Myocyte (in vitro differentiated cells): ENCODE results near the gene TMTC1. TPM values are rescaled to one million over a fixed set of nuclear protein-coding genes. Genes with fewer than 3 reads are reported as not detected.
A peak's percentile ranks its signal among the peaks of the same experiment; 100 is the strongest.
"Not testable (repeated sequence)": the region's sequence is repeated elsewhere in the genome, so short reads cannot be mapped to it uniquely, and the experiment has no call there.

ENCODE experiments used
- DNase-seq: peaks from one replicate; pipeline ENCODE4 v3.0.0-alpha.2; 2012; ENCODE audit warnings: low read depth
- total RNA-seq: library from RNA; depleted of rRNA; stranded (reverse); fragments of >200 nt; gene quantifications from 2 replicates; pipeline ENCODE4 v1.2.3, GENCODE V29; 2014

Gene TMTC1
- total RNA-seq, 1 donor from 2014 or later = 159 TPM

GRCh38 chr12:29673346-29673745 lies 110.4 kb downstream of the TMTC1 start:
- no peak for DNase-seq

DNA sequence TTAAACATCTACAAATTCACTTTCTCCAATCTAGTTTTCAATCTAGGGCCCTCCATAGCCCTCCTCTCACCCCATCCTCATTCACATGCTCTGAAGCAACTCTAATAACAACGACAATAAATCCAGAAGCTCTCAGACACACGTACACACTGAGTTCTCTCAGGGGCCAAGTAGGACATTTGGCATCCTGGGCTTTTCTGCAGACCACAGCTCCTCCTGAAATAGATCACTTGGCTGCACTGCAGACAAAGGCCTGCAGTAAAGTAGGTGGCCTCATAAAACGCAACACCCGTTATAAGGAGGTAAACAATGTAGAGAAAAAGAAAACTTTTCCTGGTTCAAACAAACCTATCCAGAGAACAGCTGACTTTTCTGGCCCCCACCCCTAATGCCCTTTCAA lies 111.2 kb downstream of the TMTC1 start:
- DNase-seq = peak; percentile 66

- DNase-seq = no peak
These were observed 112.0 kb downstream of the TMTC1 start for GRCh38 chr12:29671742-29672141.

- no peak for DNase-seq
These were observed 116.7 kb downstream of the TMTC1 start for GRCh38 chr12:29667011-29667410.

DNA sequence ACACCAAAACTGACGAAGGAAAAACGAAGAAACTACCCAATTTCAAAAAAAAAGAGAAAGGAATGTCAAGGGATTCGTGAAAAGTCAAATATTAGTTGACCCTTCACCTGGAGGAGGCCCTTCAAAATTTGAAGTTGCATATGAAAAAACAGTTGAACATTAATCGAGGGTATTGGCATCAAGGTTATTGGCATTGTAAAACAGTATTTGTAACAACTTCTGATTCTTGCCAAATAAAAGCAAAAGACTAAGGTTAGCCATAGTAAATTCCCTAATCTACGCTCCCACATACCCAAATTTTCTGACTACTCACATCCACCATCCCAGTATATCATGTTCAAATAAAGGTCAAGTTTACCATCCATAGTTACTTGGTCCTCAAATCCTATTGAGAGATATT lies 118.6 kb downstream of the TMTC1 start:
- DNase-seq = no peak

- no peak for DNase-seq
These were observed 120.9 kb downstream of the TMTC1 start for GRCh38 chr12:29662734-29663323.

GRCh38 chr12:29660847-29661246 lies 122.9 kb downstream of the TMTC1 start:
- DNase-seq = no peak

GRCh38 chr12:29656762-29657538 lies 126.8 kb downstream of the TMTC1 start:
- peak; percentile 53 for DNase-seq

GRCh38 chr12:29655861-29656260 lies 127.9 kb downstream of the TMTC1 start:
- DNase-seq = peak; percentile 69

- no peak for DNase-seq
These were observed 130.5 kb downstream of the TMTC1 start for GRCh38 chr12:29653286-29653685.

GRCh38 chr12:29650371-29650770 lies 133.4 kb downstream of the TMTC1 start:
- no peak for DNase-seq

GRCh38 chr12:29649722-29650121 lies 134.0 kb downstream of the TMTC1 start:
- DNase-seq = peak; percentile 41

DNA sequence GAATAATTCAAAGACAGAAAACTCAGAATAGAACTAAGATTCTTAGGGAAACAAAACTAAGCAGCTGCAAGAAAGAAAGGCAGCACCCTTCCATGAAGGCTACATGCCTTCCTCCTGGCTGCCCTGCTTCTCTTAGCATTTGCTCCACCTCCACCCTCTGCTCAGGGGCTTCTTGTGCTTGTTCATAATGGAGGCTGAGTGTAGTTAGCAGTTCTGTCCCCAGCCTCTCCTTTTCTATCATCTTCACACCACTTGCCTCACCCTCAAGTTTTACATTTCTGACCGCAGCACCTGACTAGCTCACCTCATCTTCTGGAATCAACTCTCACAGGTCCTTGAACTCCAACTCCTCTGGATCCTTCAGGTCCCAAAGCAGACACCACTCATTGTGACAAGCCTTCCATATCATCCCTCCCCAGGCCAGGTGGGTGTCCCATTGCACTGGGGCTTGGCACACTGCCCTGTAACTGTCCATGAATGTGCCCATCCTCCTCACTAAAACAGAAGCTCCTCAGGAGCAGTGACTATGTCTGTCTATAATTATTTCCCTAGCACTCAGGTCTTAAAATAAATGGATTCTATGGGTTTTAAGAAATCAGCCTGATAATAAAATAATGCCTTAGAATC lies 139.1 kb downstream of the TMTC1 start:
- DNase-seq = peak; percentile 65

DNA sequence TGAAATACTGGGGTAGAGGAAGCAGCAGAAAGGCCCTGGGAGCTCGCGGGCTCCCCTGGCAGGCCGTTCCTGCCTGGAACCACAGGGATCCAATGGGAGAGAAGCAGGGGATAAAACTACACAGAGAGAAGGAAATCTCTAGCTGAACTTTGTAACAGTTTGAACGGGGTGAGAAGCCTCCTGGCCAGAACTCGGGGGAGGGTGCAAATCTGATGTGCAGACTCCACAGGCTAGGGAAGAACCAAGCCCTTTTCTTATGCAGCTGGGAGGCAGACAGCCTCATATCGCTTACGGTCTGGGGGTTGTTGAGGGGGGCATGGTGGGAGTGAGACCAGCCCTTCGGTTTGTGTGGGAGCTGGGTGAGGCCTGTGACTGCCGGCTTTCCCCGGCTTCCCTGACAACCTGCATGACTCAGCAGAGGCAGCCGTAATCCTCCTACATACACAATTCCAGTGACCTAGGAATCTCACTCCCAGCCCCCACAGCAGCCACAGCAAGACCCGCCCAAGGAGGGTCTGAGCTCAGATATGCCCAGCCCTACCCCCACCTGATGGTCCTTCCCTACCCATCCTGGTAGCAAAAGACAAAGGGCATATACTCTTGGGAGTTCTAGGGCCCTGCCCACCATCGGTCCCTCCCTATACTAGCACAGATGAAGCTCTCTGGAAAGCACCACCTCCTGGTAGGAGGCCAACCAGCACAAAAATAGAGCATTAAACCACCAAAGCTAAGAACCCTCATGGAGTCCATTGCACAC lies 143.0 kb downstream of the TMTC1 start:
- peak; percentile 77 for DNase-seq

DNA sequence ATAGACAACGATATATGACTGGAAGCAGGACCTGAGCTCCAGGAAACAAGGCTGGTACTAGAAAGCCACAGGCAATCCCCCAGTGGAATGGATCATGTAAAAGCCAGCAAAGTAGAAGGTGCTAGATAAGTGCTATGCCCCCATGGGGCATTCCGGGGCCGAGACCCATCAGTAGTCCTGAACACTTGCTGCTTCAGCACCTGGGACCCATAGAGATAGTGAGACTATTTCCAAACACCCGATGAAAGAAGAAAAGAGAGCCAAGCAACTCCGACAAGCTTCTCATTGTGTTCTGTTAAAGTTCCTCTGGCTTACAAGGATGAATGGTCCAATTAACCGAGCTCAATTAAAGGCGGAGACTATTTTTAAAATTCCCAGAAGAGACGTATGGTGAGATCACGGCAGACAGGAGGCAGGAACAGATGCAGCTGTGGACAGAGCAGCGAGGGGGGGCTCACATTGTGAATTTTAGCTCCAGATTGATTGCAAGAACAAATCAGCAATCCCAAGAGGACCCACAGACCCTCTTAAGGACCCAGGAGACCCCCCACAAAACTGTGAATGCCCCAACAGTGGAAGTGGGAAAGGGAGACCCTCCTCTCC lies 143.7 kb downstream of the TMTC1 start:
- DNase-seq = no peak

DNA sequence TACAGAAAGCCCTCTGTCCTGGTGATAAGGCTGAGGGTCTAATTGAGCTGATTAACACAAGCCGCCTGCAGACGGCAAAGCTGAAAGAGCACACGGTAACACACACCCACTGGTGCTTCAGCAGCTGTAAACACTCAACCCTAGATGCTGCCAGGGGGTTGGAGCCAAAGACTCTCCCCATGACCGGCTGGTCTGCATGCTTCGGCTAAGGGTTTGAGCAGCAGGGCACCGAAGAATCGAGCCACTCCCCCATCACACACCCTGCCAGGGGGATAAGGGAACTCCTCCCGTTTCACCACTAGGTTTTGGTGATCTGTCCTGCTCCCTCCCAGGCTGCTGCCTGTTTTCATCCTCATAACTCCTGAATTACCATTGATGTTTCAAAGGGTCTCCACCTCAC lies 145.2 kb downstream of the TMTC1 start:
- no peak for DNase-seq

- DNase-seq = no peak
These were observed 149.7 kb downstream of the TMTC1 start for GRCh38 chr12:29634057-29634456.

- DNase-seq = not testable (repeated sequence)
These were observed 153.6 kb downstream of the TMTC1 start for GRCh38 chr12:29630164-29630563.

DNA sequence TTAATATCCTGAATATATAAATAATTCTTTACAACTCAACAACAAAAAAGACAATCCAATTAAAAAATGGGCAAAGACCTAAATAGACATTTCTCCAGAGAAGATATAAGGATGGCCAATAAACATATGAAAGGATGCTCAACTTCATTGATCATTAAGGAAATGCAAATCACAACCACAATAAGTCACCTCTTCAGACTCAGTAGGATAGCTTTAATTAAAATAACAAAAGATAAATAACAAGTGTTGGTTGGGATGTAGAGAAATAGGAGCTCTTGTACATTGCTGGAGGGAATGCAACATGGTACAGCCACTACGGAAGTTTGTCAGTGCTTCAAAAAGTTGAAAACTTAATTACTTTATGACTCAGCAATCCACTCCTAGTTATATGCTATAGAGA lies 156.5 kb downstream of the TMTC1 start:
- DNase-seq = no peak

GRCh38 chr12:29625359-29625953 lies 158.3 kb downstream of the TMTC1 start:
- DNase-seq = no peak

DNA sequence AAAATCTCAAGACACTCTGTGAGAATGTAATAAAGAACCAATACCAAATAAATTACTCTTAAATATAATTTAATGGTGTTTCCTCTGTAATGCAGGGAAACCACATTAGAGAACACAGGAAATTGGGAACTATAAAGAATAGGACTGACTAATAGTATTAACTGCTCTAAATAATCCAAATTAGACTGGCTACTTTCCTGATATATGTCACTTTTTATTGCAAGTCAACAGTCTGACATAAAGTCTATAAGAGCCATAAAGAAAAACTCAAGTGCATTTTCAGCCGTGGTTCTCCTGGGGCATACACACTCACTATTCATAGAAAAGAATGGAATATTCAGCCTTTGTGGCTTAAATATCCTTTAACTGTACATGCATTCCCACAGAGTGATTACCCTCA lies 161.5 kb downstream of the TMTC1 start:
- no peak for DNase-seq
